ENCODE measurements around the gene EXOC2. TPM values are rescaled to one million over a fixed set of nuclear protein-coding genes. Genes with fewer than 3 reads are reported as not detected.

EXOC2 gene
- total RNA-seq (2014; rRNA removed; shearing (Covaris generic)), result 41.4 and 46.6 TPM in 2 replicates

GRCh38 chr6:692858-693722 is at the start of gene EXOC2:
EXOC2 (minus strand) TSS chr6:693139; CDS start chr6:637818, 55,321 bp downstream.
- peaks cover 7% of the 10 kb centered on the region for H3K36me3 ChIP-seq (replicated peaks; ENCODE audit: control insufficient read depth, insufficient read depth, low read length)
- H3K4me3 ChIP-seq (ENCODE audit: insufficient read depth, low read depth, low read length), result peak within 1 kb of the TSS; percentile 83
- DNase-seq, result peak; percentile 94
- H3K27me3 ChIP-seq (ENCODE audit: control insufficient read depth, insufficient read depth, low read length), result no peaks in the 10 kb centered on the region

- Histone ChIP-seq H3K27me3 (ENCODE audit: control insufficient read depth, insufficient read depth, low read length) (no peaks in the 10 kb centered on the region), H3K36me3 (replicated peaks; ENCODE audit: control insufficient read depth, insufficient read depth, low read length) (no peaks in the 10 kb centered on the region), H3K4me3 (ENCODE audit: insufficient read depth, low read depth, low read length) (no peak overlapping the region)
- DNase-seq, result no peak
These were observed 48.7 kb upstream of the EXOC2 start for GRCh38 chr6:741410-742339.

GRCh38 chr6:736657-737446 is 43.9 kb upstream of the EXOC2 start:
- Histone ChIP-seq H3K4me3 (ENCODE audit: insufficient read depth, low read depth, low read length) (no peak overlapping the region), H3K36me3 (replicated peaks; ENCODE audit: control insufficient read depth, insufficient read depth, low read length) (no peaks in the 10 kb centered on the region), H3K27me3 (ENCODE audit: control insufficient read depth, insufficient read depth, low read length) (no peaks in the 10 kb centered on the region)
- DNase-seq, result no peak

- no peaks in the 10 kb centered on the region for H3K36me3 ChIP-seq (replicated peaks; ENCODE audit: control insufficient read depth, insufficient read depth, low read length)
- H3K27me3 ChIP-seq (ENCODE audit: control insufficient read depth, insufficient read depth, low read length), result no peaks in the 10 kb centered on the region
- no peak for DNase-seq
- no peak overlapping the region for H3K4me3 ChIP-seq (ENCODE audit: insufficient read depth, low read depth, low read length)
These were observed 40.7 kb upstream of the EXOC2 start for GRCh38 chr6:733431-734219.

- H3K36me3 ChIP-seq (replicated peaks; ENCODE audit: control insufficient read depth, insufficient read depth, low read length), result no peaks in the 10 kb centered on the region
- H3K4me3 ChIP-seq (ENCODE audit: insufficient read depth, low read depth, low read length), result no peak overlapping the region
- DNase-seq, result no peak
- no peaks in the 10 kb centered on the region for H3K27me3 ChIP-seq (ENCODE audit: control insufficient read depth, insufficient read depth, low read length)
These were observed 39.0 kb upstream of the EXOC2 start for GRCh38 chr6:731924-732323.

GRCh38 chr6:729606-730320 is 36.8 kb upstream of the EXOC2 start:
- Histone ChIP-seq H3K27me3 (ENCODE audit: control insufficient read depth, insufficient read depth, low read length) (no peaks in the 10 kb centered on the region), H3K4me3 (ENCODE audit: insufficient read depth, low read depth, low read length) (no peak overlapping the region), H3K36me3 (replicated peaks; ENCODE audit: control insufficient read depth, insufficient read depth, low read length) (no peaks in the 10 kb centered on the region)
- no peak for DNase-seq

- DNase-seq, result no peak
- no peaks in the 10 kb centered on the region for H3K27me3 ChIP-seq (ENCODE audit: control insufficient read depth, insufficient read depth, low read length)
- H3K4me3 ChIP-seq (ENCODE audit: insufficient read depth, low read depth, low read length), result no peak overlapping the region
- no peaks in the 10 kb centered on the region for H3K36me3 ChIP-seq (replicated peaks; ENCODE audit: control insufficient read depth, insufficient read depth, low read length)
These were observed 34.9 kb upstream of the EXOC2 start for GRCh38 chr6:727856-728255.

GRCh38 chr6:723540-723939 is 30.6 kb upstream of the EXOC2 start:
- Histone ChIP-seq H3K27me3 (ENCODE audit: control insufficient read depth, insufficient read depth, low read length) (no peaks in the 10 kb centered on the region), H3K36me3 (replicated peaks; ENCODE audit: control insufficient read depth, insufficient read depth, low read length) (no peaks in the 10 kb centered on the region), H3K4me3 (ENCODE audit: insufficient read depth, low read depth, low read length) (no peak overlapping the region)
- no peak for DNase-seq

GRCh38 chr6:722608-723007 is 29.7 kb upstream of the EXOC2 start:
- no peak overlapping the region for H3K4me3 ChIP-seq (ENCODE audit: insufficient read depth, low read depth, low read length)
- no peak for DNase-seq
- H3K36me3 ChIP-seq (replicated peaks; ENCODE audit: control insufficient read depth, insufficient read depth, low read length), result no peaks in the 10 kb centered on the region
- no peaks in the 10 kb centered on the region for H3K27me3 ChIP-seq (ENCODE audit: control insufficient read depth, insufficient read depth, low read length)

GRCh38 chr6:722077-722524 is 29.2 kb upstream of the EXOC2 start:
- no peaks in the 10 kb centered on the region for H3K36me3 ChIP-seq (replicated peaks; ENCODE audit: control insufficient read depth, insufficient read depth, low read length)
- peak; percentile 76 for DNase-seq
- H3K4me3 ChIP-seq (ENCODE audit: insufficient read depth, low read depth, low read length), result no peak overlapping the region
- H3K27me3 ChIP-seq (ENCODE audit: control insufficient read depth, insufficient read depth, low read length), result no peaks in the 10 kb centered on the region

- Histone ChIP-seq H3K27me3 (ENCODE audit: control insufficient read depth, insufficient read depth, low read length) (no peaks in the 10 kb centered on the region), H3K36me3 (replicated peaks; ENCODE audit: control insufficient read depth, insufficient read depth, low read length) (no peaks in the 10 kb centered on the region), H3K4me3 (ENCODE audit: insufficient read depth, low read depth, low read length) (no peak overlapping the region)
- DNase-seq, result no peak
These were observed 25.4 kb upstream of the EXOC2 start for GRCh38 chr6:718345-718744.

GRCh38 chr6:717135-717534 is 24.2 kb upstream of the EXOC2 start:
- no peak overlapping the region for H3K4me3 ChIP-seq (ENCODE audit: insufficient read depth, low read depth, low read length)
- no peaks in the 10 kb centered on the region for H3K36me3 ChIP-seq (replicated peaks; ENCODE audit: control insufficient read depth, insufficient read depth, low read length)
- DNase-seq, result no peak
- H3K27me3 ChIP-seq (ENCODE audit: control insufficient read depth, insufficient read depth, low read length), result no peaks in the 10 kb centered on the region

Measured in H7 (cell line).